ENCODE measurements around the gene C1QB.

DNA sequence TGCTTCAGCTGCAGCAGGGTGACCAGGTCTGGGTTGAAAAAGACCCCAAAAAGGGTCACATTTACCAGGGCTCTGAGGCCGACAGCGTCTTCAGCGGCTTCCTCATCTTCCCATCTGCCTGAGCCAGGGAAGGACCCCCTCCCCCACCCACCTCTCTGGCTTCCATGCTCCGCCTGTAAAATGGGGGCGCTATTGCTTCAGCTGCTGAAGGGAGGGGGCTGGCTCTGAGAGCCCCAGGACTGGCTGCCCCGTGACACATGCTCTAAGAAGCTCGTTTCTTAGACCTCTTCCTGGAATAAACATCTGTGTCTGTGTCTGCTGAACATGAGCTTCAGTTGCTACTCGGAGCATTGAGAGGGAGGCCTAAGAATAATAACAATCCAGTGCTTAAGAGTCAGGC lies 13.8 kb upstream of the C1QB start:
- TF ChIP-seq REST (IDR thresholded peaks at IDR 0.05; ENCODE audit: unreplicated experiment) (no peak), EZH2phosphoT487 (IDR thresholded peaks at IDR 0.05; ENCODE audit: unreplicated experiment) (no peak), EZH2 (IDR thresholded peaks at IDR 0.05; ENCODE audit: low read depth, unreplicated experiment) (no peak)
- TF ChIP-seq, protein P1, sequence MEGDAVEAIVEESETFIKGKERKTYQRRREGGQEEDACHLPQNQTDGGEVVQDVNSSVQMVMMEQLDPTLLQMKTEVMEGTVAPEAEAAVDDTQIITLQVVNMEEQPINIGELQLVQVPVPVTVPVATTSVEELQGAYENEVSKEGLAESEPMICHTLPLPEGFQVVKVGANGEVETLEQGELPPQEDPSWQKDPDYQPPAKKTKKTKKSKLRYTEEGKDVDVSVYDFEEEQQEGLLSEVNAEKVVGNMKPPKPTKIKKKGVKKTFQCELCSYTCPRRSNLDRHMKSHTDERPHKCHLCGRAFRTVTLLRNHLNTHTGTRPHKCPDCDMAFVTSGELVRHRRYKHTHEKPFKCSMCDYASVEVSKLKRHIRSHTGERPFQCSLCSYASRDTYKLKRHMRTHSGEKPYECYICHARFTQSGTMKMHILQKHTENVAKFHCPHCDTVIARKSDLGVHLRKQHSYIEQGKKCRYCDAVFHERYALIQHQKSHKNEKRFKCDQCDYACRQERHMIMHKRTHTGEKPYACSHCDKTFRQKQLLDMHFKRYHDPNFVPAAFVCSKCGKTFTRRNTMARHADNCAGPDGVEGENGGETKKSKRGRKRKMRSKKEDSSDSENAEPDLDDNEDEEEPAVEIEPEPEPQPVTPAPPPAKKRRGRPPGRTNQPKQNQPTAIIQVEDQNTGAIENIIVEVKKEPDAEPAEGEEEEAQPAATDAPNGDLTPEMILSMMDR (conservative IDR thresholded peaks at IDR 0.05; ENCODE audit: low read depth in 2 of 2), result peak; percentile 56 to 75

All from GM23338 (cell line).